Measurements from ENCODE around the gene TRIB2.

DNA sequence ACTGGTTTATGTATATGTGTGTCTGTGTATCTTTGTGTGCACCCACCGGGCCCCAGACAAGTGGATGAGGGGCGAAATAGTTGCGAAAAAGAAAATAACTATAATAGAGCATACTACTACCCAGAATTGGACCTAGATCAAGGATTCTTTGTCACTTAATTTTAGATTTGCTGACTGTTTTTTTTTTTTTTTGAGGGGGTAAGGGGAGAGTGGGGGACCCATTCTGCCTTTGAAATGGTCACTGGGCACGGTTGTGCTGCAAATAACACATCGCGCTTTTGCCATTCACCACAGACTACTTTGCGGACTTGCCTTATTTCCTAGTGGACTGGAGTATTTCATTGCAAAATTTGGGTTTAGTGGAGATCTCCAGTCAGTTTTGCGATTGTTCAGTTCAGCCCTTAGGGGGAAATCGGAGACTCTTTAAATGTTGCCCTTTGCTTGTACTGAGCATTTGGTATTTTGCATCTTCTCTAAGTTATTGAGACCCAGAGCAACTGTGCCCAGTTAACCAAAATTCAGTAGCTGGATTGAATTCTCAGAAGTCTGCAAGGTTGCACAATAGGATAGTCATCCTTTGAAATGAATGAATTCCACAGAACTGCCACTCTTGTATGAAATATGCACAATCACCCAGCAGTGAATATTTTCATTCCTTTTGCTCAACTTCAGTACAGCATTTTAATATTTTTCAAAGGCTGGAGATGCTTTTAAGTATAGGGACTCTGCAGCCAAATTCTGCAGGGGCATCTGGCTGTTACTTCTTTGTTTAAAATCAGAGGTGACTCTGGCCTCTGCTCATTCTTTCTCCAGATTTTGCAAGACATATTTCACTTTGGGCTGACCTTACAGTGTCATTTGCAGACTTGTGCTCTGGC is 2.9 kb downstream of the TRIB2 start:
- TF ChIP-seq, protein P1, sequence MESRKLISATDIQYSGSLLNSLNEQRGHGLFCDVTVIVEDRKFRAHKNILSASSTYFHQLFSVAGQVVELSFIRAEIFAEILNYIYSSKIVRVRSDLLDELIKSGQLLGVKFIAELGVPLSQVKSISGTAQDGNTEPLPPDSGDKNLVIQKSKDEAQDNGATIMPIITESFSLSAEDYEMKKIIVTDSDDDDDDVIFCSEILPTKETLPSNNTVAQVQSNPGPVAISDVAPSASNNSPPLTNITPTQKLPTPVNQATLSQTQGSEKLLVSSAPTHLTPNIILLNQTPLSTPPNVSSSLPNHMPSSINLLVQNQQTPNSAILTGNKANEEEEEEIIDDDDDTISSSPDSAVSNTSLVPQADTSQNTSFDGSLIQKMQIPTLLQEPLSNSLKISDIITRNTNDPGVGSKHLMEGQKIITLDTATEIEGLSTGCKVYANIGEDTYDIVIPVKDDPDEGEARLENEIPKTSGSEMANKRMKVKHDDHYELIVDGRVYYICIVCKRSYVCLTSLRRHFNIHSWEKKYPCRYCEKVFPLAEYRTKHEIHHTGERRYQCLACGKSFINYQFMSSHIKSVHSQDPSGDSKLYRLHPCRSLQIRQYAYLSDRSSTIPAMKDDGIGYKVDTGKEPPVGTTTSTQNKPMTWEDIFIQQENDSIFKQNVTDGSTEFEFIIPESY (CRISPR knock-in tag; IDR thresholded peaks at IDR 0.05) = no peak
- TF ChIP-seq DMBX1 (CRISPR knock-in tag; IDR thresholded peaks at IDR 0.05; ENCODE audit: borderline replicate concordance) = no peak
